Hippocampal formation (tissue), 2 donors: ENCODE measurements around the gene CDC14A.

Source experiments
- DNase-seq, 2 donors: peaks; one replicate each; lab custom pipeline; 2025; lab: John Stamatoyannopoulos, UW

The CDC14A gene

DNA sequence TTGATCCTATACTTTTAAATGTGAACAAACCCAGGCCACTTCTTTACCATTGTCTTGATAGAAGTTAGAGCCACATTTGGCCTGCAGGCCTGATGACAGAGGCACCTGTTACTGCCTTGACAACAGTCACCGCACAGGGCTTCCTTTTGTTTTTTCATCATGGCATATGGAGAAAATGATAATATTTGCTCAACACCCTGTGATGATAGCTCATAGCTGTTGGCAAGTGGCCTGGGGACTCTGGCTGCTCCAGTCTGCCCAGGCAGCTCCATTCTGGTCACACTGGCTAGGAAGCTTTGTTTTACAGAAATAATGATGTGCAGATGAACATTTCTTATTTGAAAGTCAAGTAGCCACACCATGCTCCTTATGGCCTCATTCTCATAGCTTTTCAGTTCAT, 96.1 kb downstream of the CDC14A start:
- no peak for DNase-seq

DNA sequence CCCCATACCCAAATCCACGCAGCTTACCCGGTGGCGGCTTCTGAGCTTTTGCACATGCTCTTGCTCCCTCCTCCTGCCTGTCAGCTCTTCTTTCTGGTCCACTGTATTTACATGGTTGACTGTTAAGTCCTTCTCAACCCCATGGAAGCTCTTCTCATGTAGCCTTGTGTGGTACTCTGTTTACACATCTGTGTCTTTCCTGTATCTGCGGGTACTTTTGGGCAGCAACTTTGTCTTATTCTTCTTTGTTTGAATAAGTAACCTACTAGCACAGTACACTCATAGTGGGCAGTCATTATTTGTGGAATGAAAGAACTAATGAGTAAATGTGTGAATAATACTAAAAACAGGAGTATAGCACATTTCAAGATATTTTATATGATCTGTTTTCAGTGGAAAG, 97.2 kb downstream of the CDC14A start:
- DNase-seq: no peak

DNA sequence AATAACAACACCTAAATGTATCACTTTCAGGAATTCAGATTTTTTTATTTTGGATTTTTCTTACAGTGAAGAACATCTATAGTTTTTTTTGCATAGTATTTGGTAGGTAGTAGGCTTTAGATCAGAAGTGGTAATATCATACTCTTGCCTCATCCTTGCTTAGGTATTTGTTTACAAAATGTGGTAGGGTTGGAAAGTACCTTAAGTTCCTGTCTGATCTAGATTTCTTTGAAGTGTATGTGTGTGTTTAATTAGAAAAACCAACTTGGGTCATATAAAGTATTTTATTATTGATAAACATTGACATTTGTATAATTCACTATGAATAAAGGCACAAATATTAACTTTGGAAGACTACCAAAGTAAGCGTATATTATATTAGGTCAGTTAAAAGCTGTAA, 100.3 kb downstream of the CDC14A start:
- DNase-seq: no peak

DNA sequence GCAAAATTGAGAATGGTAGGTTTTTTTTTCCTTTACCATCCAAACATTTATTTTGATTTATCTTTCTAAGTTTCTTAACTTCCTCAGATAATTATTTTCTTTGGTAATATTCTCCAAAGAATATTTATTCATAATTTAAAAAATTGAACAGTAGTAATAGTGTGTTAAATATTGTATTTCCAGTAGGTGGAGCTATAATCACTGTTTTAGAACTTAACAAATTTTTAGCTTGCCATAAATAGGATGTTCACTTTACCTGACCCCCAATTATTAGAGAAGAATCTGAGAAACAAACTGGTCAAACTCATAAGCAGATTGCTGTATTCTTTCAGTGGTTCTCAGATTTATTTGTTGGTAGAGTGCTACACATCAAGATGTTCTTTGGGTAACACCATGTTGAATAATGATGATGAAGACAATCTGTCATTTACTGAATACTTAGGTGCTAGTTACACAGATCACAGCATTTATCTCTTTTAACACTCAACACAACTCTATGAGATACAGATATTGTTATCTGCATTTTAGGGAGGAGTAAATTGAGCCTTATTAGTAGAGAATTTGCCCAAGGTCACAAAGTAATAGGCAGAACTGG, 103.3 kb downstream of the CDC14A start:
- no peak for DNase-seq

DNA sequence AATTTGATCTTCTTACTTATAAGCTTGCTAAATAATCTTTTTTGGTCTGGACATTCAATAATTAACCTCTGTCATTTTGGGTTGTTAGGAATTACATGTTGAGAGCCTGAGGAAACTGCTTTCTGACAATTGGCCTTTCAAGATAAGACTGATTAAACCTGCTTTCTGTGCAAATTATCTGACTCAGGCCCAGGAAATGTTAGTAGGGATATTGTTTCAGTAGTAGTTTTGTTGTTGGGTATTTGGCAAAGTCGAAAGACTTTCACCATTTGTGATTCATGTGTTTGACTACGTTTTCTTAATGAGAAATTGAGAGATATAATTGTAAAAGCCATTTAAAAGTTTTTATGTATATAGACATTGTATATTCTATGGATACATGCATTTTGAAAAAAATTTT, 104.6 kb downstream of the CDC14A start:
- no peak for DNase-seq

DNA sequence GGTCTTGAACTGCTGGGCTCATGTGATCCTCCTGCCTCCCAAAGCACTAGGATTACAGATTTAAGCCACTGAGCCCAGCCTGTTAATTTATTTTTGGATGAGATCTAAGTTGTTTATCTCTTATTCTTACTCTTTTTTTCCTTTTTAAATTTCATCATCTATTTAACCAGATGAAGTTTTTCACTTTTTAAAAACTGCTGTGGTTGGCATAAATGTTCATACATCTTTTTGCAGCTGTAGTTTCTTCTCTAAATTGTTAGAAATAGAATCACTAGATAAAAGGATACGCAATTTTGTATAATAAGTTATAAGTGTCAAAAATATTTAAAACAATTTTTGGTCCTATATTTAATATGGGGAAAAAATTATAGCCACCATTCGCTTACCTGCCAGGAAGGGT, 105.4 kb downstream of the CDC14A start:
- DNase-seq: no peak

DNA sequence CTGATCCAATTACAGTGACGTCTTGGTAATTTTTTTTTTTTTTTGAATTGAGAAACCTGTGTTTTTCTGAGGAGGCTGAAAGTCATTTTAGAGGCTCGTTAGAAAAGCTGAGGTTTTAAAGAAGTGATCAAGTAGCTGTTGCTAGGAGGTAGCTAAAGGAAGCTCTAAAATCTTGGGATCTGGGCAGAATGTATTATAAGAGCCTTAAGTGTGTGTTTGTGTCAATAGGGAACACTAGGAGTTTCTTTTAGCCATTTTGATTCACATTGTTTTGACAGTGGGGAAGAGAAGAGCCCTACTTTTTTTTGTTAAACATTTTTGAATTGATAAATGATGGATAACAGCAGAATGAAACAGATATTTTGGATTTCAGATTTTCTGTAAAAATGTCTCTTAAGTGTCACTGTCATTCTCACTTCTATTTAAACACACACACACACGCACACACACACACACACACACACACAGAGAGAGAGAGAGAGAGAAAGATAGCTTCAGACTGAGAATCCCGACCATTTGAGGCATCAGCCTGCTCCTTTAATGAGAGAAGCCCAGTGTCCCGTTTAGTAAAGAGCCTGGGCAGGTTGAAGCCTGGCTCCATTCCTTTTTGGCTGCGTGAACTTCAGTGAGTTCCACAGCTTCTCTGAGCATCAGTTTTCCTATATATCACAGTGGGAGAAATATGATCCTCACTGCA, 106.5 kb downstream of the CDC14A start:
- peak in 1 of 2 donors; percentile 25 for DNase-seq

DNA sequence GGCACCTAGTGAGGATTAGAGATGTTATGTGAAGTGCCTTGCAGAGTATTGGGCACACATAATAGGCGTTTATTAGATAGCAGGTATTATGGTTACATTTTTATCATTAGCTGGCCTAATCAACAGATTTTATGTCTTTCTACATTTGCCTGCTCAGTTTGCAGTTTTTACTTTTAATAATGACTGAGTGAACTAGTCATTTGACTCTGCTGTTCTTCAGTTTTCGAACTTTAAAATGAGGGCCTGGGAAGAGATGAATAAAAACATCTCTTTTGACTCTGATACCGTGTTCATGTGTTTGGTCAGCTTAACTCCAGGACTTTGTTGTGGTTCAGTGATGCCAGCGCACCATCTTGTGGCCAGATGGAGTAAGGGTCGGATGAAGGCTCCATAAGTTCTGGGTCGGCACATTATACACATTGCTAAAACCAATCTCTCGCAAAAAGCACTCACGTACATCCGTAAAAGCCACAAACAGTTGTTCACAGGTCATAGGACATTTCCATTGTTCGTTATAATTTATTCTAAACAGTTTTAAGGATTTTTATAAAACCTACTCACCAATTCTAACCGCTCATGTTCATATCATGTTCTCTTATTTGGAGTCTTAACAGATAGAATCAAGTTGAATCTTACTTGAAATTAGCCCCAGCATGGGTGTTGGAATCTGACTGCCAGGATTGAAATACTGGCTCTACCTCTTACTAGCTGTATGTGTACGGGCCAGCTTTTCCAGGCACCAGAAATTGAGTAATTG, 107.2 kb downstream of the CDC14A start:
- peak; percentile 66 to 79 for DNase-seq

DNA sequence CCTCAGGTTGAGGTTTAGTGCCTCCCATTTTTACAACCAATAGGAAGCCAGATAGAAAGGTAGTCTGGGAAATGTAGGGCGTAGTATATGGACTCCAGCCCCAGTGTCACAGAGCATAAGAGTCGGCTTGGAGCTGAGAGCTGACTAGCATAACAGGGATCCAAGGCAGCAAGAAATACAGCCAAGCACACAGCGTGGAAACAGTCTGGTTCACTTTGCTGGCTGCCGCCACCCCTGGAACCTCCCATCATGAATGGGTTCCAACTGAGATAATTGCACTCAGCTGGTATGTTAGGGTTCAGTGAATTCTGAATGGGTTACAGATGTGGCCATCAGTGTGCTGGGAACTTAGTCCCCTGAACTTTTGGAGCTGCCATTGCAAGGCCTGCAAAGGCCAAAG, 108.9 kb downstream of the CDC14A start:
- DNase-seq: no peak

DNA sequence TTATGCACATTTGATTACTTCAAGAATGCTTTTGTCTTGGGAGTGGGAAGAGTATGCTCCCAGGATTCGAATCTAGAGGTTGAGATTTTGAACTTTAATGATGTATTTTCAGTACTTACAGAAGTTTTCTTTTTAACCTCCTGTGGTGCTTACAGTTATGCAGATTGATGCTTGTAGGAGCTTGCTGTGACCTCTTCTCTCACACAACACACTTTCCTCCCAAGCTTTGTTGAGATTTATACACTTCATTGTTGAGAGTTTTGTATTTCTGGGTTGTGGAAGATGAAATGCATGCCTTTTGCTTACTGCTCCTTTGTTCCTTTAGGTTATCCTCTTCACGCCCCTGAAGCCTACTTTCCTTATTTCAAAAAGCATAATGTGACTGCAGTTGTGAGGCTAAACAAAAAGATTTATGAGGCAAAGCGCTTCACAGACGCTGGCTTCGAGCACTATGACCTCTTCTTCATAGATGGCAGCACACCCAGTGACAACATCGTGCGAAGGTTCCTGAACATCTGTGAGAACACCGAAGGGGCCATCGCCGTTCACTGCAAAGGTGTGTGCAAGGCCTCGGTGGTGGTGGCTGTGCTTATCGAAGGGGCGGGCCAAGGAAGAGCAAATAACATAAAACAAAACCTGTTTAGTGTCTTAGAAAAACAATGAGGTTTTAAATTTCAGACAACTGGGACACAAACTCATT, 110.2 kb downstream of the CDC14A start:
- DNase-seq: no peak

DNA sequence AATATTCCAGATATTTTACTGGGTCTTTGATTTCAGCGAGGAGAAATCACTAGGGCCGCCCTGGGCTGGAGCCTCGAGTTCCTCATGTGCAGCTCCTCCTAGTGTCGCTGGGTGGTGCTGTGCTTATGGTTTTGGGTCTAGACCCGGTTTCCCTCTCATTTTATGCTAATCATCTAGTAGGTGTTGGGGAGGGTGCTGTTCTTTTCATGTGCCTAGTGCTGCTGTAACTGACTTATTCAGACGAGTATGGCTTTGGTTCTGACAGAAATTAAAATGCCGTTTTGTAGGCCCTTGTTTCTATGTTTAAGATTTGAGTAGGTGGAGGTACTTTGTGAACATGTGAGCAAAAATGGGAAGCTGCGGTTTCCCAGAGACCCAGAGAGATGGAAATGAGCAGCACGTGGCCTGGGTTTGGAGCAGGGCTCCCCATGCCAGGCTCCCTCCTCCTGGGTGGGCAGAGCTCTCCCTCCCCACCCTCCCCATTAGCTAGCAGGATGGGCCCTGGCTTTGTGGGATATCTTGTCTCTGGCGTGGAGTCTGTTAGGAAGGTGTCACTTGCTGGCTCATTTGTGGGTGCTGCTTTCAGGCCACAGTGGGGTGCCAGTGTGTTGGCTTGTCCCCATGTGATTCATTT, 111.6 kb downstream of the CDC14A start:
- peak; percentile 4 to 65 for DNase-seq

DNA sequence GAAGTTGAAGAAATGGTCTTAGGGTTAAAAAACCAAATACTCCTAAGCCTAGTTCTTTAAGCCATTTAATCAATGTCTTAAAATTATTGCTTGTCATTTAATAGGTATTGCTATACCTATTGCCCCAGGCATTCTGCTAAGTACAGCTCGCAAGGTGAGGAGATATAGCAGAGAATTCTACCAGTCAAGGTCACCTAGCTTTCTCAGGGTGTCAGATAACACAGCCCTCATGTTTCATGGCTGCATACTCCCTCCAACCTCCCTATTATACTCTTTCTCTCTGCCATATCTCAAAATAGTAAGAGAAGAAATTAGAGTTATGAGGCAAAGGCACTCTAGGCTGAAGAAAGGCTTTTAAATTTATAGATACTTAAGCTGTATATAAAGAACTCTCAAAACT, 117.3 kb downstream of the CDC14A start:
- DNase-seq: no peak

DNA sequence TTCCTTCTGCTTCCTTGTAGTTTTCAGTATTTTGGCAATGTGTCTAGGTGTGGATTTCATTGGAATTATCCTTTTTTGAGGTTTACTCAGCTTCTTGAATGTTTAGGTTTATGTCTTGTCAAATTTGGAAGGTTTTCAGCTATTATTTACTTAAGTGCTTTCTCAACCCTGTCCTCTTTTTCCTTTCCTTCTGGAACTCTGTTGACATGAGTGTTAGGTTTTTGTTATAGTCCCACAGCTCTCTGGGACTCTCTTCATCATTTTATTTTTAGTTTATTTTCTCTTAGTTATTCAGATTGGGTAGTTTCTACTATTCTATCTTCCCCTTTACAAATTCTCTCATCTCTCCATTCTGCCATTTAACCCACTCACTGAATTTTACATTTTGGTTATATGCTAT, 122.5 kb downstream of the CDC14A start:
- no peak for DNase-seq

DNA sequence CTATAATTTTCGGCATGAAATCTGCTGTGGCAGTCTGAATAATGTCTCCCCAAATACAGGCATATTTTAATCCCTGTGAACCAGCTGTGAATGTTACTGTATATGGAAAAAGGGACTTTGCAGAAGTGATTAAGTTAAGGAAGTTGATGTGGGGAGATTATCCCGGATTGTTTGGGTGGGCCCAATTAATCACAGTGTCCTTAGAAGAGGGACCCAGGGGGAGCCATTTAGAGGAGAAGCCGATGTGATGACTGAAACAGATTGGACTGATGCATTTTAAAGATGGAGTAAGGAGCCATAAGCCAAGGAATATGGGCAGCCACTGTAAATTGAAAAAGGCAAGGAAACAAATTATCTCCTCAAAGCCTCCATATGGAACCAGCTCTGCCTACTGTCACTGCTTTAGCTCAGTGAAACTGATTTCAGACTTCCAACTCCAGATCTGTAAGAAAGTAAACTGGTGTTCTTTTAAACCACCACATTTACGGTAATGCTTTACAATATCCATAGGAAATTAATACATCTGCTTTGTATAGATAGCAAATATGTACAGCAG, 124.5 kb downstream of the CDC14A start:
- no peak for DNase-seq

DNA sequence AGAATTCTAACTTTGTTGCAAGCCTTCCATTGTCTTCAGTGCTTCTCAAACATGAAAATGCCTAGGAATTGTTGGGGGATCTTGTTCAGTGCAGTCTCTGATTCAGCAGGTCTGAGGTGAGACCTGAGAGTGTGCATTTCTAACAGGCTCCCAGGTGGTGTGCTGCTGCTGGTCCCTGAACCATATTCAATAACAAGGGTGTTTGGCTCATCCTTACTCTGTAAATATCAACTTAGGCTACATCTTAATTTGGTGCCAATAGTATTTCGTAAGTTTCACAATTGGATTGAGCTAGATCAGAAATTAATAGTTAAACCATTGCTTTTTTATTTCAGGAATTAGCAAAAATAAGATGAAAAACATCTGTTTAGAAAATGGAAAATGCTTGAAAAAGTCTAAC, 126.5 kb downstream of the CDC14A start:
- DNase-seq: no peak

DNA sequence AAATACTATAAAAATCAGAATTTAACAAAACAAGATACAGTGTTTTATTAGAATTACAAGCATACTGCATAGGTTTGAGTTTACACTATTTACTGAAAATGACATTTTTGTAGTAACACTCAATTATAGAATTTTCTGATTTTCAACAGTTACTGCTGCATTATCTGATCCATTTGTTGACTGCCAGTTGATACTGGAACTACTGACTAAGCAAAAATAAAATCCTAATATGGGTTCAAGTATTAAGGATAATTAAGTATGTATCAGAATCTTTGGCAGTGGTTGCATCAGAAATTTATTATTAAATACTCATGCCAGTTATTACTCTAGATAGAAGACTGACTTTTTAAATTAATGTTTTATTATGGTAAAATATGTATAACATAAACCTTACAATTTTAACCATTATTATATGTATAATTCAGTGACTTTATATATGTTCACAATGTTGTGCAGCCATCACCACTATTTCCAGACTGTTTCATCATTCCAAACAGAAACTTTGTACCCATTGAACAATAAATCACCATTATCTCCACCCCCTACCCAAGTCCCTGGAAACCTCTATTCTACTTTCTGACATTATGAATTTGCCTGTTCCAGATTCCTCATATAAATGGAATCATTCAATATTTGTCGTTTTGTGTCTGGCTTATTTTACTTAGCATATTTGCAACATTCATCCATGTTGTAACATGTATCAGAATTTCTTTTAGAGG, 127.5 kb downstream of the CDC14A start:
- DNase-seq: no peak

DNA sequence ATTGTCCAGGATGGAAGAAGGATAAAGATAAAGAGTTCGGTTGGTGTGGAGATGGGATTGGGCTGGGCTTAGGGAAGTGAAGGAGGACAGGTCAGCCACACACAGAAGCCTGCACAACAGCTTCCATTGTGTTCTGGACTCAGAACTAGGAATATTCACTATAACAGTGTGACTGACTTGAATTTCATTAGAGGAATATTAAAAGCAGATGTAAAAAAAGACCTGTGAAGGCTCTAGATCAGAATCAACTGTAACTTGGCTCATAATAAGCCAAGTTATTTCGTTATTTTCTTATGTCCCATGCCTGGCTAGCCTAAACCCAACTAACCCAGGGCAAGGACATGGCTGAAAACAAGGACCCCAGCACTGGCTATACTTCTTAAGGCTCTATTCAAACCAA, 129.0 kb downstream of the CDC14A start:
- no peak for DNase-seq

DNA sequence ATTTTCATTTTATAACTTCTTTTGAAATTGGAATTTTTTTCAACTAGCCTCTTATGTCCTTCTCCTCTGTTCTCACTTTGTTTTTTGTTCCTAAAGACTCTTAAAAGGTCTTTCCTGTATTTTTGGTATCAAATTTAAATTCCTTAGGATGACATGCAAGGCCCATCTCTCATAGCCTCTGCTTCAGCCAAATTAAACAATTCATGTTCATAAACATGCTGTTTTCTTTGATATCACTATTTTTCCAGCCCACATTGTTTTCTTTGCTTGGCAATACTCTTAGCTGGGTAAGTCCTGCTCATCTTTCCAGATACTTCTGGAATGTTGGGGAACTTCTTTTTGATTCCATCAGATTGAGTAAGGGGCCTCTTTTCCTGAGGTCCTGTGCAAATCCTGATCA, 129.9 kb downstream of the CDC14A start:
- no peak for DNase-seq

DNA sequence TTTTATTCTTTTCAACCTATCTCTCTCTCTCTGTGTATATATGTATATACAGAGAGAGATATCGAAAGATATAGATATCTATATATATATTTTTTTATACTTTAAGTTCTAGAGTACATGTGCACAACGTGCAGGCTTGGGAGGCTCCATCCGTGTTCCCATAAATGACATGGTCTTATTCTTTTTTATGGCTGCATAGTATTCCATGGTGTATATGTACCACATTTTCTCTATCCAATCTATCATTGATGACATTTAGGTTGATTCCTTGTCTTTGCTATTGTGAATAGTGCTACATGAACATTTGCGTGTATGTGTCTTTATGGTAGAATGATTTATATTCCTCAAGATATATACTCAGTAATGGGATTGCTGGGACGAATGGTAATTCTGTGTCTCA, 130.4 kb downstream of the CDC14A start:
- DNase-seq: no peak

DNA sequence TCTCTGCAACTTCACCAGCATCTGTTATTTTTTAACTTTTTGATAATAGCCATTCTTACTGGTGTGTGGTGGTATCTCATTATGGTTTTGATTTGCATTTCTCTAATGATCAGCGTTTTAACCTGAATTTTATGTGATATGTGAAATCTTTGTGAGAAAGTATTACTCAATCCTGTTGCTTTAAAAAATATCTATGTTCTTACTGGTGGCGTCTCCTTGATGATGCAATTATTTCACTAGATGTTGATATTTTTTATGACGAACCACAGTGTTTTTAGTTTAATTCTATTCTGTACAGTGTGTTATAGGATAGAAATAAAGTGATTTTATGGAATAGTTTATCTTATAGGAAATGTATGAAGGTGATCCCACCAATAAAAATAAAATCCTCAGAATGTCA, 130.9 kb downstream of the CDC14A start:
- DNase-seq: no peak

DNA sequence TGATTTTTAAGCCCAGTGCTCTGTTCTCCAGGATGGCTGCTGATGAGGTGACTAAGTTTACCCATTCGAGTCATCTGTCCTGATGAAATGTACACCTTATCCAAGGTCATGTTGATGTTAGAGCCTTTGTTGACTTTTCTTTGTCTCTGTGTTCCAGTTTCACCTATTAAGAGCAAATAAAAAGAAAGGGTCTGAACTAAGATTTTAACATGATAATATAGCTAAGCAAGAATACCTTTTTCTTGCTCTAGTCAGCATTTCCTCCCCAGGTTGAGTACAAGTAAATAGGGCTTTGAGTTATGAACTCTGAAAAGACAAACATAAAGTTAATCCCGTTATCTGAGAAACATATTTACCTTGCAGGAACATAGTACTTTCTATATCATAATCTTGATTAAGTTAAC, 133.6 kb downstream of the CDC14A start:
- no peak for DNase-seq
